ENCODE measurements around the gene CDH23. TPM values are rescaled to one million over a fixed set of nuclear protein-coding genes. Genes with fewer than 3 reads are reported as not detected.

Gene CDH23
- total and polyA plus RNA-seq, 2 donors (not counting 1 experiment from before 2014, with no cell fraction given), result 0.37 to 0.89 TPM

DNA sequence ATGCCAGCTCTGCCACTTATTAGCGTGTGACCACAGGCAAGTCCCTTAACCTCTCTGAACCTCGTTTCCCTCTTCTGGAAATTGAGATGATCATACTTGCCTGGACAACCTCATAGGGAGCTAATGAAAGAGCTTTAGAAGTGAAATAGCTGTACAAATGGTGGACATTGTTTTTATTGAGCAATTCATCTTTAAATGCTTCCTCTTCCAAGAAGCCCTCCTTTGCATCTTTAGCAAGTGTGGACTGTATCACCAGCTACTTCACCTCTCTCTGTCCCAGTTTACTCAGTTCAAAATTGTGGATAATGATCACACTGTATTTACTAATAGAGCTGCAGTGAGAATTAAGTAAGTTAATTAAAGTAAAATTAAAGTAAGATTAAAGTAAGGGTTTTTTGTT is 61.7 kb downstream of the CDH23 start:
- no peaks in the 10 kb centered on the region for H3K4me1 ChIP-seq (ENCODE audit: control insufficient read depth in 2 of 2, insufficient read depth in 2 of 2, low read length in 2 of 2)
- H3K36me3 ChIP-seq (replicated peaks in 1 of 2; ENCODE audit: control extremely low read depth in 1 of 2, control insufficient read depth in 1 of 2, extremely low read depth in 1 of 2, insufficient read depth in 2 of 2, low read length in 1 of 2), result no peaks in the 10 kb centered on the region
- TF ChIP-seq EZH2 (IDR thresholded peaks at IDR 0.05; ENCODE audit: borderline replicate concordance, insufficient read depth, low read depth, low read length, poor library complexity, severe bottlenecking), result no peak
- TF ChIP-seq, protein P1, sequence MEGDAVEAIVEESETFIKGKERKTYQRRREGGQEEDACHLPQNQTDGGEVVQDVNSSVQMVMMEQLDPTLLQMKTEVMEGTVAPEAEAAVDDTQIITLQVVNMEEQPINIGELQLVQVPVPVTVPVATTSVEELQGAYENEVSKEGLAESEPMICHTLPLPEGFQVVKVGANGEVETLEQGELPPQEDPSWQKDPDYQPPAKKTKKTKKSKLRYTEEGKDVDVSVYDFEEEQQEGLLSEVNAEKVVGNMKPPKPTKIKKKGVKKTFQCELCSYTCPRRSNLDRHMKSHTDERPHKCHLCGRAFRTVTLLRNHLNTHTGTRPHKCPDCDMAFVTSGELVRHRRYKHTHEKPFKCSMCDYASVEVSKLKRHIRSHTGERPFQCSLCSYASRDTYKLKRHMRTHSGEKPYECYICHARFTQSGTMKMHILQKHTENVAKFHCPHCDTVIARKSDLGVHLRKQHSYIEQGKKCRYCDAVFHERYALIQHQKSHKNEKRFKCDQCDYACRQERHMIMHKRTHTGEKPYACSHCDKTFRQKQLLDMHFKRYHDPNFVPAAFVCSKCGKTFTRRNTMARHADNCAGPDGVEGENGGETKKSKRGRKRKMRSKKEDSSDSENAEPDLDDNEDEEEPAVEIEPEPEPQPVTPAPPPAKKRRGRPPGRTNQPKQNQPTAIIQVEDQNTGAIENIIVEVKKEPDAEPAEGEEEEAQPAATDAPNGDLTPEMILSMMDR (IDR thresholded peaks at IDR 0.05), result no peak
- ChIA-PET POLR2A (no interaction called here), CTCF (interaction anchor here (0.7 to 1.0 kb wide), 4 partner anchors 41 to 126 kb away, joined by 3 to 4 read pairs (median 3); no protein-coding TSS in a partner anchor)
- Mint-ChIP-seq H3K27me3 (peaks cover 21% of the 10 kb centered on the region), H3K4me3 (no peak overlapping the region), H3K9me3 (ENCODE audit: insufficient read depth) (no peaks in the 10 kb centered on the region), H3K27ac (no peak overlapping the region), H3K4me1 (no peaks in the 10 kb centered on the region)
- H3K9me3 ChIP-seq (ENCODE audit: control extremely low read depth in 1 of 3, control insufficient read depth in 2 of 3, insufficient read depth in 1 of 3, low read length in 2 of 3), result no peaks in the 10 kb centered on the region
- H3K27ac ChIP-seq (ENCODE audit: low read length in 2 of 2), result no peak overlapping the region
- no peak overlapping the region for H3K4me3 ChIP-seq (ENCODE audit: control extremely low read depth in 1 of 5, extremely low read depth in 1 of 5, insufficient read depth in 1 of 5, low read depth in 2 of 5, low read length in 4 of 5)
- no peak overlapping the region for H3K4me2 ChIP-seq (replicated peaks; ENCODE audit: low read depth, low read length, poor library complexity, severe bottlenecking)
- H3K79me2 ChIP-seq (ENCODE audit: control insufficient read depth, insufficient read depth, low read length), result no peaks in the 10 kb centered on the region
- no peaks in the 10 kb centered on the region for H4K20me1 ChIP-seq (ENCODE audit: control insufficient read depth, insufficient read depth, low read length, poor library complexity, severe bottlenecking)
- WGBS (ENCODE audit: insufficient coverage), result no CpG with 5 or more reads among the region's 2 CpGs
- ATAC-seq (ENCODE audit: low read depth), result no peak
- H2AFZ ChIP-seq (ENCODE audit: insufficient read depth, low read depth, low read length, poor library complexity, severe bottlenecking), result no peak overlapping the region
- H3K27me3 ChIP-seq (replicated peaks in 1 of 4; ENCODE audit: control extremely low read depth in 1 of 4, control insufficient read depth in 3 of 4, insufficient read depth in 4 of 4, low read length in 3 of 4), result no peaks in the 10 kb centered on the region
- DNase-seq, result no peak
- intact Hi-C loops (cut with micrococcal nuclease), result no loop called here
- H3K9ac ChIP-seq (ENCODE audit: low read length), result no peak overlapping the region

DNA sequence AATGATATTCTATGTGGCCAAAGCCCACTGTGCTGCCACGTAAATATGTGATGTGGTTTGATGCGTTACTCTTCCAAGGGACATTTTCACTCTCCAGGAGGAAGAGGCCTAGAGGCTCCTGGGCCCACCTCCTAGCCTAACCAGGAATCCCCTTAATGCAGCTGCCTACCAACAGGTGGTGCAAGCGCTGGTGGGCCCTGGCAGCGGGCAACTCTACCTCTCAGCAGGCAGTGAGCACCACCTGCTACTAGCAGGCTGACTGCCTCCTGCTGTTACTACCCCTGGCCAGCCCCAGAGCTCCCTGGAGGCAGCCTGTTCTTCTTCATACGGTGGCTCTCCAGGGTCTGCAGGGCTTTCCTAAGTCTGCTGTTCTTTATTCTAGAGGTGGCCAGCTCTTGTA is 62.8 kb downstream of the CDH23 start:
- no peak for TF ChIP-seq EZH2 (IDR thresholded peaks at IDR 0.05; ENCODE audit: borderline replicate concordance, insufficient read depth, low read depth, low read length, poor library complexity, severe bottlenecking)
- TF ChIP-seq, protein P1 (IDR thresholded peaks at IDR 0.05), result no peak
- Histone ChIP-seq H3K27me3 (replicated peaks in 1 of 4; ENCODE audit: control extremely low read depth in 1 of 4, control insufficient read depth in 3 of 4, insufficient read depth in 4 of 4, low read length in 3 of 4) (no peaks in the 10 kb centered on the region), H3K9ac (ENCODE audit: low read length) (no peak overlapping the region), H2AFZ (ENCODE audit: insufficient read depth, low read depth, low read length, poor library complexity, severe bottlenecking) (no peak overlapping the region), H3K4me1 (ENCODE audit: control insufficient read depth in 2 of 2, insufficient read depth in 2 of 2, low read length in 2 of 2) (no peaks in the 10 kb centered on the region), H3K4me3 (ENCODE audit: control extremely low read depth in 1 of 5, extremely low read depth in 1 of 5, insufficient read depth in 1 of 5, low read depth in 2 of 5, low read length in 4 of 5) (no peak overlapping the region), H3K36me3 (replicated peaks in 1 of 2; ENCODE audit: control extremely low read depth in 1 of 2, control insufficient read depth in 1 of 2, extremely low read depth in 1 of 2, insufficient read depth in 2 of 2, low read length in 1 of 2) (no peaks in the 10 kb centered on the region), H3K79me2 (ENCODE audit: control insufficient read depth, insufficient read depth, low read length) (no peaks in the 10 kb centered on the region), H3K4me2 (replicated peaks; ENCODE audit: low read depth, low read length, poor library complexity, severe bottlenecking) (no peak overlapping the region), H4K20me1 (ENCODE audit: control insufficient read depth, insufficient read depth, low read length, poor library complexity, severe bottlenecking) (no peaks in the 10 kb centered on the region), H3K27ac (ENCODE audit: low read length in 2 of 2) (no peak overlapping the region), H3K9me3 (ENCODE audit: control extremely low read depth in 1 of 3, control insufficient read depth in 2 of 3, insufficient read depth in 1 of 3, low read length in 2 of 3) (no peaks in the 10 kb centered on the region)
- no peaks in the 10 kb centered on the region for H3K9me3 Mint-ChIP-seq (ENCODE audit: insufficient read depth)
- no peak for DNase-seq
- no peak overlapping the region for H3K4me3 Mint-ChIP-seq
- H3K4me1 Mint-ChIP-seq, result no peaks in the 10 kb centered on the region
- 91% methylated on average over 4 of the region's 5 CpGs for whole genome bisulfite sequencing (ENCODE audit: insufficient coverage)
- ChIA-PET CTCF (no interaction called here), POLR2A (no interaction called here)
- no peak overlapping the region for H3K27ac Mint-ChIP-seq
- H3K27me3 Mint-ChIP-seq, result peaks cover 19% of the 10 kb centered on the region
- no peak for ATAC-seq (ENCODE audit: low read depth)
- intact Hi-C loops (cut with micrococcal nuclease), result no loop called here
